ENCODE data around the gene DBNDD2. TPM values are rescaled to one million over a fixed set of nuclear protein-coding genes. Genes with fewer than 3 reads are reported as not detected.

Gene DBNDD2
- total RNA-seq (2022; extraction: Qiagen RNA extraction) = 22.6 to 29.6 TPM (median 26.6 TPM) in 5 replicates

GRCh38 chr20:45407783-45408645 is at the start of gene DBNDD2:
Gene DBNDD2, plus strand, starts transcription at chr20:45408289. Its CDS starts 179 bp downstream, at chr20:45408468.

DNA sequence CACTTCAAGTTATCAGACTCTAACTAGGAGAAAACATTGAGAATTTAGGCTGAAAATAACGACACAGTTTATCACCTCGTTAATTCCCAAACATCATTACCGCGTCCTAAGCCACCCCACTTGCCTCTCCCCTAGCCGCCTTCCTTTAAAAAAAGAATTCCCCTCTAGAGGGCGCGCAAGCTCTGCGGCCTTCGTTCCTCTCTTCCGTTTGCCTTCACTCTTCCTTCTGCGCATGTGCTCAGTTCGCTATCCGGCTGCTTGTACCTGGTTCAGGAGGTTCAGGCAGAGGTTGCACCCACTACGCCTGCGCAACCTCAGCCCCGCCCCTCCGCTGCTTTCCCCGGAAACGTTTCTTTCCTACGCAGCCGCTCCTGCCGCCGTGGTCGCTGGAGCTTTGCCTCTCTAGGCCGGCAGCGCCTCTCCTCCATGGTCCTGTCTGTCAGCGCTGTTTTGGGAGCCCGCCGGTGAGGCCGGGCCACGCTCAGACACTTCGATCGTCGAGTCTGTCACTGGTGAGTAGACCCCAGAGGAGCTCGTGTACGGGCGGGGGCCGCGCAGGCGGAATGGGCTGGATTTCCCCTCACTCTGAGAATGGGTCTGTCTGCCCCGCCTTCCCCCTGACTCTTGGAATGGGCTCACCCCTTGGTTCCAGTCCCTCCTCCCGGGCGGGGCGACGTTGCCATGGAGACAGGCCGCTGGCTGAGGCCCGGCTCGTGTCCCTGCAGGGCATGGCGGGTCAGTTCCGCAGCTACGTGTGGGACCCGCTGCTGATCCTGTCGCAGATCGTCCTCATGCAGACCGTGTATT is 45.1 kb upstream of the DBNDD2 start, which contains the start of gene SYS1:
TSS of gene SYS1 (plus strand) at position 353 of the 807 bp plus-strand sequence. CDS start at position 729, 376 bp downstream.

DNA sequence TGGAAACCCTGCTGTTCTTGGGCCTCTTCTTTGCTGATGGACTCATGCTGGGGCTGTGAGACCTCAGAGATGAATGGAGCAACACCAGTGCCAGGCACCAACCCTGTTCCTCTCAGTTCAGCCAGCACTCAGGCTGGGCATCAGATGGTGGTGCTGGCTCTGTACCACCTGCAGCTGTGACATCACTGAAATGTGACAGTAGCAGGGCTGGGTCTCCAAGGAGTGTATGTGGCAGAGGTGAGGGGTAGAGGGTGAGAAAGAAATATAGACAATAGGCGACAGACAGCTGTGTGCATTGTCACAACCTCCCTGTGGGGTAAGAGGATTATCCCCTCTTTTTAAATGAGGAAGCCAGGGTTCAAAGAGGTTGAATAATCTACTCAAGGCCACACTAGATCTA is 29.9 kb upstream of the DBNDD2 start, which contains the start of gene TP53TG5:
TSS of gene TP53TG5 (minus strand) at position 135 of the 400 bp plus-strand sequence. CDS start at position 46, 89 bp downstream.

GRCh38 chr20:45415822-45416637 is 7.9 kb downstream of the DBNDD2 start, which contains the start of gene PIGT:
Gene PIGT, plus strand, starts transcription at chr20:45416141. Its CDS starts 16 bp downstream, at chr20:45416157.

Other genes starting within 250 kb of the DBNDD2 start
- 1.8 to 4.2 TPM (median 3.4 TPM) in 5 replicates for gene PI3, start 233.4 kb upstream of the DBNDD2 start, total RNA-seq (2022; extraction: Qiagen RNA extraction)
- not detected in 5 replicates for gene SEMG1, start 201.3 kb upstream of the DBNDD2 start, total RNA-seq (2022; extraction: Qiagen RNA extraction)
- not detected in 5 replicates for gene SEMG2, start 186.9 kb upstream of the DBNDD2 start, total RNA-seq (2022; extraction: Qiagen RNA extraction)
- gene SLPI, start 153.7 kb upstream of the DBNDD2 start, total RNA-seq (2022; extraction: Qiagen RNA extraction) = 8.0 to 15.4 TPM (median 10.5 TPM) in 5 replicates
- gene RBPJL, start 101.4 kb upstream of the DBNDD2 start, total RNA-seq (2022; extraction: Qiagen RNA extraction) = not detected in 5 replicates
- gene MATN4, start 100.0 kb upstream of the DBNDD2 start, total RNA-seq (2022; extraction: Qiagen RNA extraction) = 0.06 to 0.14 TPM (median 0.12 TPM) in 5 replicates
- gene SDC4, start 59.9 kb upstream of the DBNDD2 start, total RNA-seq (2022; extraction: Qiagen RNA extraction) = 106 to 130 TPM (median 122 TPM) in 5 replicates
- 27.4 to 37.0 TPM (median 33.8 TPM) in 5 replicates for gene SYS1, start 45.1 kb upstream of the DBNDD2 start, total RNA-seq (2022; extraction: Qiagen RNA extraction)
- gene TP53TG5, start 30.0 kb upstream of the DBNDD2 start, total RNA-seq (2022; extraction: Qiagen RNA extraction) = not detected in 5 replicates
- gene PIGT, start 7.9 kb downstream of the DBNDD2 start, total RNA-seq (2022; extraction: Qiagen RNA extraction) = 85.4 to 103 TPM (median 97.4 TPM) in 5 replicates
- gene WFDC2, start 61.5 kb downstream of the DBNDD2 start, total RNA-seq (2022; extraction: Qiagen RNA extraction) = 0.20 to 0.23 TPM in 2 of 5 replicates, not detected in the others
- gene SPINT3, start 107.3 kb downstream of the DBNDD2 start, total RNA-seq (2022; extraction: Qiagen RNA extraction) = not detected in 5 replicates
- not detected in 5 replicates for gene WFDC6, start 131.2 kb downstream of the DBNDD2 start, total RNA-seq (2022; extraction: Qiagen RNA extraction)
- gene EPPIN, start 139.1 kb downstream of the DBNDD2 start, total RNA-seq (2022; extraction: Qiagen RNA extraction) = not detected in 5 replicates
- not detected in 5 replicates for gene WFDC8, start 171.0 kb downstream of the DBNDD2 start, total RNA-seq (2022; extraction: Qiagen RNA extraction)
- gene WFDC10A, start 221.4 kb downstream of the DBNDD2 start, total RNA-seq (2022; extraction: Qiagen RNA extraction) = not detected in 5 replicates
- not detected in 5 replicates for gene WFDC9, start 223.0 kb downstream of the DBNDD2 start, total RNA-seq (2022; extraction: Qiagen RNA extraction)

Data from A549 treated with CORT108297 at 1 μM for 4 hours (cell line).